ENCODE results near the gene TCEA2.

Gene TCEA2

DNA sequence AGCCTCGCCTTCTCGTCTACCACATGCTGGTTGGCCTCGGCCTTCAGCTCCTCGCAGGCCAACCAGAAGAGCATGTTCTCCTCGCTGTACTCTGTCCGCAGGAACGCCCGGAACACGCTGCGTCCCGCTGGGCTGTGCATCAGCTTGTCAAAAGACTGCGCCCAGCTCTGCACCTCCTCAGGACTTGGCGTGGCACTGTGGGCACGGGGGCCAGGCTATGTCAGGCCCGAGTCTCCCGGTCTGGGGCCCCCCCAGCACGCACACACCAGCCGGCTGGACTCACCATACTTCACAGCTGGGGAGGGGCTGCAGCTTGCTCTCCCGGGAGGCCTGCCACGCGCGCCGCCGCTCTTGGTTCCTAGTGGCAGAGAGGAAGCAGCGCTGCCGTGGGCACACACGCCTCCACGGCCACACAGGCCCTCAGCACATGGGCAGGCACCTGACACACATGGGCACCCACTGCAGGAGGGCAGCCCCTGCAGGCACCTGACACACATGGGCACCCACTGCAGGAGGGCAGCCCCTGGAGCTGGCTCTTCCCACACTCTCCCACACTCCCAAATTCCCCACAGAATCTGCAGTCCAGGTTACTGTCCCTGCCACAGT is 11.3 kb downstream of the TCEA2 start:
- H3K27ac ChIP-seq: no peak overlapping the region
- no peaks in the 10 kb centered on the region for H3K27me3 ChIP-seq (replicated peaks)
- no peaks in the 10 kb centered on the region for H3K36me3 ChIP-seq (replicated peaks)
- in situ Hi-C loops (cut with HindIII; ENCODE audit: low pct_ligation_motif_present, low sequenced_read_pairs): no loop called here
- DNase-seq: no peak
- H3K4me3 ChIP-seq (ENCODE audit: low read depth, low read length): no peak overlapping the region
- TF ChIP-seq, protein P1, sequence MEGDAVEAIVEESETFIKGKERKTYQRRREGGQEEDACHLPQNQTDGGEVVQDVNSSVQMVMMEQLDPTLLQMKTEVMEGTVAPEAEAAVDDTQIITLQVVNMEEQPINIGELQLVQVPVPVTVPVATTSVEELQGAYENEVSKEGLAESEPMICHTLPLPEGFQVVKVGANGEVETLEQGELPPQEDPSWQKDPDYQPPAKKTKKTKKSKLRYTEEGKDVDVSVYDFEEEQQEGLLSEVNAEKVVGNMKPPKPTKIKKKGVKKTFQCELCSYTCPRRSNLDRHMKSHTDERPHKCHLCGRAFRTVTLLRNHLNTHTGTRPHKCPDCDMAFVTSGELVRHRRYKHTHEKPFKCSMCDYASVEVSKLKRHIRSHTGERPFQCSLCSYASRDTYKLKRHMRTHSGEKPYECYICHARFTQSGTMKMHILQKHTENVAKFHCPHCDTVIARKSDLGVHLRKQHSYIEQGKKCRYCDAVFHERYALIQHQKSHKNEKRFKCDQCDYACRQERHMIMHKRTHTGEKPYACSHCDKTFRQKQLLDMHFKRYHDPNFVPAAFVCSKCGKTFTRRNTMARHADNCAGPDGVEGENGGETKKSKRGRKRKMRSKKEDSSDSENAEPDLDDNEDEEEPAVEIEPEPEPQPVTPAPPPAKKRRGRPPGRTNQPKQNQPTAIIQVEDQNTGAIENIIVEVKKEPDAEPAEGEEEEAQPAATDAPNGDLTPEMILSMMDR (IDR thresholded peaks at IDR 0.05; ENCODE audit: low read depth, low read length, missing control alignments): no peak

DNA sequence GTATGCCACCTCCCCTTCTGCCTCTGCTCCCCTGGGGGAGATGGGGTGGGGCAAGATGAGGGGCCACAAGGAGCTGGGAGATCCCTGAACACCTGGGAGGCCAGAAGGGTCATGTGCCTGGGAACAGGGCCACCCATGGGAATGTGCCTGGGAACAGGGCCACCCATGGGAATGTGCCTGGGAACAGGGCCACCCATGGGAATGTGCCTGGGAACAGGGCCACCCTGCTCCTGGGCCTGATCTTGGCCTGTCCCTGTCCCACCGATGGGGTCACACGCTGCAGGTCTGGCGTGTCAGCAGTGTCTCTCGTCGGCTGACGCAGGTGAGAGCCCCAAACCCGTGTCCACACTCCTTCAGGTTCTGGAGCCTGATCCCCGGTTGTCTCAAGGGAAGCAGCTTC is 12.0 kb downstream of the TCEA2 start:
- no peak for DNase-seq
- TF ChIP-seq, protein P1 (IDR thresholded peaks at IDR 0.05; ENCODE audit: low read depth, low read length, missing control alignments): no peak
- Histone ChIP-seq H3K4me3 (ENCODE audit: low read depth, low read length) (no peak overlapping the region), H3K27ac (no peak overlapping the region), H3K27me3 (replicated peaks) (no peaks in the 10 kb centered on the region), H3K36me3 (replicated peaks) (no peaks in the 10 kb centered on the region)
- in situ Hi-C loops (cut with HindIII; ENCODE audit: low pct_ligation_motif_present, low sequenced_read_pairs): no loop called here

DNA sequence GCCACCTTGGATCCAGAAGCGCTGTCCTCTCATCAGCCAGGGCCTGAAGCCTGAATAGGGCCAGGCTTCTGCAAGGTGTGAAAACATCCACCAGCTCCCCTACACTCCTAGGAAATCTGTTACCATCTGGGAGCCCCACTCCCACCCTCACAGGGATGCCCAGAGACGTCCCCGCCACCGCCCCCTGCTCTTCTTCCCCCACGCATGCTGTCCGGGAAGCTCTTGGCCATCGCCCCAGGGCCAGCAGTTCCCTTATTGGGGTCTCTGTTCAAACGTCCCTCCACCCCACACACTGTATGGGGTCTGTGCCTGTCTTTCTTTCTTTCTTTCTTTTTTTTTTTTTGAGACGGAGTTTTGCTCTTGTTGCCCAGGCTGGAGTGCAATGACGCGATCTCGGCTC is 12.6 kb downstream of the TCEA2 start:
- no peaks in the 10 kb centered on the region for H3K36me3 ChIP-seq (replicated peaks)
- in situ Hi-C loops (cut with HindIII; ENCODE audit: low pct_ligation_motif_present, low sequenced_read_pairs): no loop called here
- TF ChIP-seq, protein P1 (IDR thresholded peaks at IDR 0.05; ENCODE audit: low read depth, low read length, missing control alignments): no peak

DNA sequence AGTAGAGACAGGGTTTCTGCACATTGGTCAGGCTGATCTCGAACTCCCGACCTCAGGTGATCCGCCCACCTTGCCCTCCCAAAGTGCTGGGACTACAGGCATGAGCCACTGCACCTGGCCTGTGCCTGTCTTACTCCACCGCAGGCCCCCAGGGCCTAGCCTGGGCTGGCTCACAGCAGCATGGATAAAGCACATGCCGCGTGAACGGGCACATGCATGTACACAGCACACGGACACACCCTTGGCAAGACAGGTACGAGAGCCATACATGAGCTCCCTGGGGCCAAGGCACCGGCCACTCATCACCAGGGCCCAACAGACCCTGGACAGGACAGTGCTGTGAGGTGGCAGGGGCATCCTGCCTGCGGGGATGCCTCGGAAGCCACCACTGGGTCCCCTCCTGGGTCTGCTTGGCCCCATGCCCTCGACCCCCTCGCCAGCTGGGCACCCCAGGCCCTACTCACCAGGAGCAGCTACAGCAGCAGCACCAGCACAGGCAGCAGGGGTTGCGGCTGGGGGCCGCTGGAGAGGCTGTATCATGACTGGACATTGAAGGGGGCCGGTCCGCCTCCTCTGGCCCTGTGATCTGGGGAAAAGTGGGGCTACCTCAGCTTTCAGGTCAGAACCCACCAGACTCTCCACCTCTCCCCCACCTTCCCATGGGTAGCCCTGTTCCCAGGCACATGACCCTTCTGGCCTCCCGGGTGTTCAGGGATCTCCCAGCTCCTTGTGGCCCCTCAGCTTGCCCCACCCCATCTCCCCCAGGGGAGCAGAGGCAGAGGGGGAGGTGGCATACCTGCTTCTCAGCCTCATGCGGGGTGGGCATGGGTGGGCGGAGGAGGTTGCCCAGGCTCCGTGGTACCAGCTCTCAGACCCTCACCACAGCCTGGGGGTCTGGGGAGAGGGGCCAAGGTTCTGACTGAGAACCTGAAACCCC is 13.3 kb downstream of the TCEA2 start:
- in situ Hi-C loops (cut with HindIII; ENCODE audit: low pct_ligation_motif_present, low sequenced_read_pairs): no loop called here
- no peaks in the 10 kb centered on the region for H3K27me3 ChIP-seq (replicated peaks)
- H3K27ac ChIP-seq: no peak overlapping the region
- no peak for DNase-seq
- H3K36me3 ChIP-seq (replicated peaks): no peaks in the 10 kb centered on the region
- H3K4me3 ChIP-seq (ENCODE audit: low read depth, low read length): no peak overlapping the region
- TF ChIP-seq, protein P1 (IDR thresholded peaks at IDR 0.05; ENCODE audit: low read depth, low read length, missing control alignments): no peak

More for the DNA sequence above, 12.6 kb downstream of the TCEA2 start:
- no peaks in the 10 kb centered on the region for H3K27me3 ChIP-seq (replicated peaks)
- no peak overlapping the region for H3K4me3 ChIP-seq (ENCODE audit: low read depth, low read length)
- H3K27ac ChIP-seq: no peak overlapping the region
- no peak for DNase-seq

DNA sequence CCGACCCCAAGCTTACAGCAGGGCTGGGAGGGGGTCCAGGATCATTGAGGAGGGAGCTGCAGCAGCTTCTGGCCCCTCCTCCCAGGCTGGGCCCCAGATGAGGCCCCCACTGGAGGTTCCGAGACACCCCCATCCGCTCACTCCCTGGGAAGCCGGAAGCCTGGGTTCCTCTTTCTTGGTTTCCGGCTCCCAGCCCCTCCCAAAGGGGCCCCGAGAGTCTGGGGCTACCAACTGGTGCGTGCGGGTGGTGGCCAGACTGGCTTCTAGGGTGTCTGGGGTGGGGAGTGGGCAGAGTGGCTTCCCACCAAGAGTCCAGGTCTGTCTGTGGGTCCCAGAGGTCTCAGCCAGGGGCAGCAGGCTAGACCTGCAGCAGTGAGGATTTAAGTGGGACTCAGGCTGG is 14.1 kb downstream of the TCEA2 start:
- in situ Hi-C loops (cut with HindIII; ENCODE audit: low pct_ligation_motif_present, low sequenced_read_pairs): no loop called here
- TF ChIP-seq, protein P1 (IDR thresholded peaks at IDR 0.05; ENCODE audit: low read depth, low read length, missing control alignments): no peak
- H3K27ac ChIP-seq: no peak overlapping the region
- H3K36me3 ChIP-seq (replicated peaks): no peaks in the 10 kb centered on the region
- H3K27me3 ChIP-seq (replicated peaks): no peaks in the 10 kb centered on the region
- no peak overlapping the region for H3K4me3 ChIP-seq (ENCODE audit: low read depth, low read length)
- DNase-seq: no peak

Measured in brain microvascular endothelial cell (primary cell).